HG03025 (cell line): ENCODE results near the gene SLIT3.

Experiments used
- ATAC-seq: cut with Tn5 transposase; IDR thresholded peaks from one replicate; pipeline ENCODE4 v1.9.1; 2021; ENCODE audit warnings: mild to moderate bottlenecking, moderate library complexity; ENCODE audit not compliant: unreplicated experiment, low FRiP score

SLIT3 gene

GRCh38 chr5:168948746-168949145, 352.2 kb downstream of the SLIT3 start:
- ATAC-seq, result no peak

- no peak for ATAC-seq
These were observed 353.6 kb downstream of the SLIT3 start for GRCh38 chr5:168947212-168947868.

GRCh38 chr5:168946363-168946762, 354.6 kb downstream of the SLIT3 start:
- ATAC-seq, result no peak

- no peak for ATAC-seq
These were observed 356.9 kb downstream of the SLIT3 start for GRCh38 chr5:168944004-168944403.

- no peak for ATAC-seq
These were observed 357.7 kb downstream of the SLIT3 start for GRCh38 chr5:168943091-168943884.

GRCh38 chr5:168941901-168942300, 359.0 kb downstream of the SLIT3 start:
- no peak for ATAC-seq

GRCh38 chr5:168940712-168941111, 360.2 kb downstream of the SLIT3 start:
- ATAC-seq, result no peak

- no peak for ATAC-seq
These were observed 360.9 kb downstream of the SLIT3 start for GRCh38 chr5:168939887-168940544.

GRCh38 chr5:168939156-168939800, 361.7 kb downstream of the SLIT3 start:
- ATAC-seq, result no peak

GRCh38 chr5:168936511-168936910, 364.4 kb downstream of the SLIT3 start:
- ATAC-seq, result no peak

GRCh38 chr5:168935183-168935582, 365.8 kb downstream of the SLIT3 start:
- no peak for ATAC-seq

- no peak for ATAC-seq
These were observed 366.8 kb downstream of the SLIT3 start for GRCh38 chr5:168934169-168934568.

- no peak for ATAC-seq
These were observed 368.3 kb downstream of the SLIT3 start for GRCh38 chr5:168932400-168933189.

GRCh38 chr5:168931638-168932345, 369.1 kb downstream of the SLIT3 start:
- ATAC-seq, result no peak

- no peak for ATAC-seq
These were observed 371.3 kb downstream of the SLIT3 start for GRCh38 chr5:168929656-168930055.

GRCh38 chr5:168925160-168925559, 375.8 kb downstream of the SLIT3 start:
- no peak for ATAC-seq

- no peak for ATAC-seq
These were observed 379.6 kb downstream of the SLIT3 start for GRCh38 chr5:168921147-168921866.

GRCh38 chr5:168920019-168920810, 380.7 kb downstream of the SLIT3 start:
- ATAC-seq, result no peak
